Effector CD4-positive, alpha-beta T cell (primary cell): Measurements from ENCODE around the gene BAD.
"Not testable (repeated sequence)": the region's sequence is repeated elsewhere in the genome, so short reads cannot be mapped to it uniquely, and the experiment has no call there.

Experiments
- DNase-seq: peaks from one replicate; pipeline ENCODE4 v3.0.0-alpha.2; 2020

Gene BAD

GRCh38 chr11:64255135-64256128 is 29.0 kb downstream of the BAD start:
- DNase-seq, result no peak

DNA sequence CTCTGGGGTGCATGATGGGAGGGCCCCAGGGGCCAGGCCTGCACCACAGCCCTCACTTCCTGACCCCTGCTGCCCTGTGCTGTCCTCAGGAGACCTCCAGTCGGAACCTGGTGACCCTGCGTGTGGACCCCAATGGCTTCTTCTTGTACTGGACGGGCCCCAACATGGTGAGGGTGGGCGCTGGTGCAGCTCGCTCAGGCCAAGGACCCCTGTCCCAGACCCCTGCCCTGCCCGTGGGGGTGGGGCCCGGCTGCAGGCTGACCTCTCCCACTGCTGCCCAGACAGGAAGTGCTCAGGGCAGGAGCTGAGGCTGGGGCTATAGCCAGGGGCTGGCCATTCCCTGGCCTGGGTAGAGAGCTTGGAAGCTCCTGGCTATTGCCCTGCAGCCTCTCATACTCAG is 30.1 kb downstream of the BAD start:
- no peak for DNase-seq

- no peak for DNase-seq
Measured at GRCh38 chr11:64253481-64253880, 31.0 kb downstream of the BAD start.

- DNase-seq, result no peak
Measured at GRCh38 chr11:64253043-64253442, 31.4 kb downstream of the BAD start.

GRCh38 chr11:64252003-64252872 is 32.2 kb downstream of the BAD start:
- DNase-seq, result no peak

DNA sequence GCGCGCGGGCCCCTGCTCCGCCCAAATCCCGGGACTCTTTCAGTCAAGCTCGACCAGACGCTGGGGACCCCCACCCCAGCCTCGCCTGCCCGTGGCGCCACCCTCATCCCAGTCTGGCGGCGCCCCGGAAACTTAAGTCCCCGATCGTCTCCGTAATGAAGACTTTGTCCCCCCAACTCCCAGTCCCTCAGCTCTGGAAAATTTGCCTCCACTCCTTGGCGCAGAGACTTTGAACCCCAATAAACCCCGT is 32.8 kb downstream of the BAD start:
- no peak for DNase-seq

DNA sequence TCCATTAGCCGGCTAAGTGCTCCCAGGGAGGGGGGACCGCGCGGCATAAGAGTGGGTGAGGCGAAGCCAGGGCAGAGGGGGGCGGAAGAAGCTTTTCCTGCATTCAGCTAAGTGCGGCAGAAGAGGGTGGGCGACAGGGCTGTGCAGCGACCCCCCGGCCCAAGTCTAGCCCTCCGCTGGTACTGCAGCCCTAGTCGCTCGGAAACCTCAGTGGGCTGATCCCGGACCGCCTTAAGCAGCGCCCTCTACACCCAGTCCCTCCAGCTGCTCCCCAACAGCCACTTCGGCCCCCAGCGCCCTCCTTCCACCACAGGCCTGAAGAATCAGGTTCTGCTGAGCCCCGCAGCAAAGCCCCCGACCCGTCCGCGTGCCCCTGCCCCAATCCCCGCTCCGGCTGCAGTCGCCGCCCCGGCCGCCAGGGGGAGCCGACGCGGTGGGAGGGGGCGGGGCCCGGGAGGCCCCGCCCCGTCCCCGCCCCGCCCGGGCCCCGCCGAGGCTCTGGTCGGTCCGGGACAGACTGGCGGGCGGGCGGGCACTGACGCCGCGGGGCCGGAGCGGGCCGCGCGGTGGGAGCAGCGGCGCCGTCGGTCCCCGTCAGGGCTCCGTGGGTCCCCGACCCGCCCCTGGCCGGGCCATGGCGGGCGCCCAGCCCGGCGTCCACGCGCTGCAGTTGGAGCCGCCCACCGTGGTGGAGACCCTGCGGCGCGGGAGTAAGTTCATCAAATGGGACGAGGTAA is 33.3 kb downstream of the BAD start, which contains the start of gene PLCB3:
TSS of gene PLCB3 (plus strand) at position 515 of the 737 bp plus-strand sequence. CDS start at position 635, 120 bp downstream.
- peak; percentile 59 for DNase-seq

- DNase-seq, result no peak
Measured at GRCh38 chr11:64250415-64251015, 34.0 kb downstream of the BAD start.

DNA sequence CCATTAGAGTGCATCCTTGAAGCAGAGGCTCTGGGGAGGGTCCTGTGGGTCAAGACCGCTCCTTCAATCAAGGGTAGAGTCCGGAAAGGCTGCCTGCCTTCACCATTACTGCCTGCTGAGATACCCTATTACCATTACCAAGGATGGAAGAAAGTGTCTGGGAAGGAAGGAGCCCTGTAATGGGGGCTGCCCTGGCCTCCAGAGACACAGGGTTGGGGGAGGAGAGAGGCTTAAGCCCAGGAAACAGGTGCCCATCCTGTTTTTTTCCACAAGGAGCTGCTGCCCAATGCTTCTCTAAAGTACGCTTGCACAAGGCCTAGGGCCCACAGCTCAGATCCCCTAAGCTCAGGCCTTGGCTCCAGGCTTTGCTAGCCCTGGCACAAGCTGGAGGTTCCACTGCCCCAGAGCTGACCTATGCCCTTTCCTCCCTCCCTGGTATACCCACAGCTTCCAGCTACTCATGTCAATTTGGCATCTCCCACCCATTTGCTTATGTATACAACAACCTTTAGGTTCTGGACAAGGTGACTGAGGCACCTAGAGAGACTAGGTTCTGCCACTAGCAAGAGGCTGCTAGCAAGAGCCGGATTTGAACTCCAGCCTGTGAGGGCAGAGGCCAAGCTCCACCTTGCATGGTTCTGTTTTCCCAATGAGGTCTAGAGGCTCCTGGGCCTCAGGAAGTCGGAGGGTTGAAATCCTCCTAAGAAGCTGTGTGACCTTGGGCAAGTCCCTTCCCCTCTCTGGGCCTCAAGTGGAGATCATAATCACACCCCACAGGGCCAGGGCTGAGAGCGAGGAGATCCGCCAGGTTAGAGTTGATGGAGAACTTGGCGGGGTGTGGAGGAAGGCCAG is 34.7 kb downstream of the BAD start:
- no peak for DNase-seq

DNA sequence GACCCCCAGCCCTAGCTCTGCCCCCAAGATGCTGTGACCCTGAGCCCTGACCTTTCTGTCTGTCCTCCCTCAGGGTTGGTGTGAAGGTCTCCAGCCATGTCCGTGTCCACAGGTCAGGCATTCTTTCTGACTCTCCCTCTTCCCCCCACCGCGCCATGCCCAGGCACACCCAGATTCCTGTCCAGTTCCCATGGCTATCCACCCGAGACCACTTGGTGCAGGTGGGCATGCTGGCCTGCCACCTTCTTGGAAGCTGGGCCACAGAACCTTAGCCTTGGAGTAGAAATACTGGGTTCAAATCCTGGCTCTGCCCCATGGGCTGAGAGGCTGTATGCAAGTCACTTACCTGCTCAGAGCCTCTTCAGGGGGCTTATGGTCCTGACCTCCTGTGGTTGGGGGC is 35.4 kb downstream of the BAD start:
- DNase-seq, result no peak

DNA sequence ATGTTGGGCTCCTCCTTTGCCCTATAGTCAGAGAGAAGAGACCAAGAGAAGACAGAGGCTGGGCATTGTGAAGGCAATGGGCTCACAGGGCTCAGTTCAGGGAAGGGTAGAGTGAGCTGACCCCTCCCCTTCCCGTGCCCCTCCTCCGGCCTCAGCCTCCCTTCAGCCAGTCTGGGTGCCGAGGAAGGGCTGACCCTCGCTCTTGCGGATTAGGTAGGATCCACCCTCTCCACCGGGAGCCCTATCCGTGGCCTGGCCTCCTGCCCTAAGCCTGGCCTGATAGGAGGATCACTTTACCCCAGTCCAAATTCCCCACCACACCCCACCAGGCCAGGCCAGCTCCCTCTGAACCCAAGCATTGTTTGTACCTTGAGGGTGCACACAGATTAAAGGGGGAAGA is 35.9 kb downstream of the BAD start:
- no peak for DNase-seq

DNA sequence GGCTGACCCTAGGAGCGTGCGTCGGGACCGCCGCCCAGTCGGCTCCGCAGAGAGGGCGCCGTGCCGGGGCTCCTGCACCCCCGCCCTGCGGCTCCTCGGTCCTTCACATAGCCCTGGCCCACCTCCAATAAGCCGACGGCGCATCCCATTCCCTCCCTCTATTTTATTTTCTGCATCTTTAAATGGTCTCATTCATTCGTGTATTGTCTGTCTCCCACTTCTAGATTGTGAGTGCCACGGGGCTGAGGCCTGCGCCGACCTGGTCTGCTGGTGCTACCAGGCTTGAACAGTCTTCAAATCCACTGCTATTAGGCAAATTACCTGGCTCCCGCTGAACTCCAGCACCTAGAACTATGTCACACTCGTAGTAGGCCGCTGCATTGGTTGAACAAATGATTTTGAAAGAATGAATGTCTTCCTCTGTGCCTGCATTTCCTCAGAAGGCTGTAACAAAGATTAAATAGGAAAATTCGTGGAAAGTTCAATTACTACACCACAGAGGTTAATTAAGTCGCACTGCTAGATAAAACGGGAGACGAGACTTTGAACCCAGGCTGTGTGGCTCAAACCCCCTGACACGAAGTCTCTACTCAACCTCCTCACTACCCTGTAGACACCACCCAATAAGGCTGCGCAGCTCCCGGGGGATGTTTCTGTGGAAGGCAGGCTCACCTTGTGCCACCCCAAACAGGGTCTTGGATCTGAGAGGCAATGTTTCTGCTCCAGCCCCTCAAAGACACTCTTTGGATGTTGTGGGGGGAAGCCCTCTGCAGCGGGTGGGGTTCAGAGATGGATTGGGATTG is 36.5 kb downstream of the BAD start:
- no peak for DNase-seq

DNA sequence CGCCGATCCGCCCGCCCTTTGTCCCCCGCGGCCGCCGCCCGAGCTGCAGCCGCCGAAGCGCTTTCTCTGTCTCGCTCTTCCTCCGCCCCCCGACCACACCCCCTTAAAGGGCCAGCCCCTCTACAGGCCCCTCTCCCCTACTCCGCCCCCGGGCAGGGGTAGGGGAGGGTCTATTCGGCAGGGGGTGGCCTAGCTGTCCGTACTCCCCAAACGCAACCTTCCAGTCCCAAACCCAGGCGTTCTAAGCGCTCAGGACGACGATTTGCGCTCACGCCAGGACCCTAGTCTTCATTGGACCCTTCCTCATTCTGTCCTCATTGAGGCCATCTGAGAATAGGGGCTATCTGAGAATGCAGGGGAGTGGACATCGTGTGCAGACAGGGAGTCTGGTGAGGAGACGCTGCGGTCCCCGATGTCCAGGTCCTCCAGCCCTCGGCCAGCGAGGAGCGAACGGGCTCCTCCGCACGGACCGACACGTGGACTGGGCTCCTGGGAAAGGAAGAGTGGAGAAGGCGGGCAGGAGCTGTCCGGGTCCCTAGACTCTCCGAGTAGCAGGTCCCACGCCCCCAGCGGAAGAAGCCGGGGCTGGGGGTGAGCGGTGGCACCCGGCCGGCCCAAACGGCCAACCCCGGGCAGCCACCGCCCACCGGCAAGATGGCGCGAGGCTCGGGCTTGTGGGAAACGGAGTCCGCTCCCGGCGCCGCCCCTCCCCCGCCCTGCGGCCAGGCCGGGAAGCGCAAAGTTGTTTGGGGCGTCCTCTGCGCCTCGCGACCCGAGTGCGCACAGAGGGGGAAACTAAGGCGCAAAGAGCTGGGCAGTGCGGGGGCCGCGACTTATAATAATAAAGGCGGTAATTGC is 37.4 kb downstream of the BAD start, which contains the start of gene PPP1R14B:
TSS of gene PPP1R14B (minus strand) at position 73 of the 858 bp plus-strand sequence. CDS start 270 bp downstream, outside the sequence.
- peak; percentile 72 for DNase-seq

DNA sequence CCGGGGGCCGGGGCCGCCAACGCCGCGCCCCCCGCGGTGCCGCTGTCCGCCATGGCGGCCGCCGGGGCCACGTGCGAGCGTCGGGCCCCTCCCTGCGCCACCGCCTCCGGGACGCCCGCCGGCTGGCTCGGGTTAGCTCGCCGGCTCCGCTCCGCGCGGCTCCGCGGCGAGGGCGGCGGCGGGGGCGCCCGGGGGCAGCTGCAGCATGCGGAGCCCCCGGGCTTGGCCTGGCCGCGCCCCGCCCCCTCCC is 37.9 kb downstream of the BAD start:
- not testable (repeated sequence) for DNase-seq

GRCh38 chr11:64245797-64246620 is 38.5 kb downstream of the BAD start:
- DNase-seq, result peak; percentile 68

GRCh38 chr11:64245401-64245796 is 39.1 kb downstream of the BAD start:
- peak; percentile 44 for DNase-seq

GRCh38 chr11:64244966-64245365 is 39.5 kb downstream of the BAD start:
- DNase-seq, result no peak

- DNase-seq, result no peak
Measured at GRCh38 chr11:64244107-64244506, 40.4 kb downstream of the BAD start.
